Naive B cell (primary cell): ENCODE results near the gene HYAL1. TPM values are rescaled to one million over a fixed set of nuclear protein-coding genes. Genes with fewer than 3 reads are reported as not detected.
A peak's percentile ranks its signal among the peaks of the same experiment; 100 is the strongest.
"Not testable (repeated sequence)": the region's sequence is repeated elsewhere in the genome, so short reads cannot be mapped to it uniquely, and the experiment has no call there.

ENCODE experiments used
- ATAC-seq, 2 donors: fragments of 150-1000 bp; cut with Tn5 transposase; 2 replicates each; pipeline ENCODE4 v1.10.0; 2021; ENCODE audit warnings: low read depth in 2 of 2, mild to moderate bottlenecking in 2 of 2, moderate library complexity in 2 of 2
- DNase-seq: peaks from one replicate; pipeline ENCODE4 v3.0.0; 2022
- H3K27ac Mint-ChIP-seq, 6 donors: one replicate each; pipeline ENCODE4 v1.8.0; 2020 to 2022; ENCODE audit warnings: mild to moderate bottlenecking in 6 of 6, mixed read lengths in 6 of 6, moderate library complexity in 5 of 6, inconsistent platforms in 2 of 6
- H3K27me3 Mint-ChIP-seq, 3 donors: one replicate each; pipeline ENCODE4 v1.8.0; 2021 to 2022; ENCODE audit warnings: mixed read lengths in 3 of 3, mild to moderate bottlenecking in 1 of 3
- H3K36me3 Mint-ChIP-seq, 2 donors: one replicate each; pipeline ENCODE4 v1.8.0; 2020 to 2022; ENCODE audit warnings: mixed read lengths in 2 of 2, inconsistent platforms in 1 of 2, mild to moderate bottlenecking in 1 of 2
- H3K4me1 Mint-ChIP-seq, 3 donors: one replicate each; pipeline ENCODE4 v1.8.0; 2020 to 2022; ENCODE audit warnings: mixed read lengths in 3 of 3, inconsistent platforms in 1 of 3, mild to moderate bottlenecking in 1 of 3, moderate library complexity in 1 of 3
- H3K4me3 Mint-ChIP-seq, 8 donors: one replicate each; pipeline ENCODE4 v1.8.0; 2020 to 2022; ENCODE audit warnings: mild to moderate bottlenecking in 8 of 8, mixed read lengths in 8 of 8, moderate library complexity in 8 of 8, inconsistent platforms in 2 of 8
- H3K9me3 Mint-ChIP-seq, 7 donors: one replicate each; pipeline ENCODE4 v1.8.0; 2020 to 2022; ENCODE audit warnings: mixed read lengths in 7 of 7, mild to moderate bottlenecking in 5 of 7, inconsistent platforms in 2 of 7, moderate library complexity in 1 of 7
- polyA plus RNA-seq, 6 donors: library from polyadenylated mRNA; unstranded; fragments of 300-500 nt; fragmentation: Illumina TruSeq; gene quantifications; one replicate each; pipeline ENCODE4 v1.2.3, GENCODE V29; 2021; ENCODE audit warnings: low read depth in 6 of 6

Gene HYAL1
- polyA plus RNA-seq, 6 donors from 2014 or later = 0.12 to 0.32 (median 0.15) TPM; not detected in 3

DNA sequence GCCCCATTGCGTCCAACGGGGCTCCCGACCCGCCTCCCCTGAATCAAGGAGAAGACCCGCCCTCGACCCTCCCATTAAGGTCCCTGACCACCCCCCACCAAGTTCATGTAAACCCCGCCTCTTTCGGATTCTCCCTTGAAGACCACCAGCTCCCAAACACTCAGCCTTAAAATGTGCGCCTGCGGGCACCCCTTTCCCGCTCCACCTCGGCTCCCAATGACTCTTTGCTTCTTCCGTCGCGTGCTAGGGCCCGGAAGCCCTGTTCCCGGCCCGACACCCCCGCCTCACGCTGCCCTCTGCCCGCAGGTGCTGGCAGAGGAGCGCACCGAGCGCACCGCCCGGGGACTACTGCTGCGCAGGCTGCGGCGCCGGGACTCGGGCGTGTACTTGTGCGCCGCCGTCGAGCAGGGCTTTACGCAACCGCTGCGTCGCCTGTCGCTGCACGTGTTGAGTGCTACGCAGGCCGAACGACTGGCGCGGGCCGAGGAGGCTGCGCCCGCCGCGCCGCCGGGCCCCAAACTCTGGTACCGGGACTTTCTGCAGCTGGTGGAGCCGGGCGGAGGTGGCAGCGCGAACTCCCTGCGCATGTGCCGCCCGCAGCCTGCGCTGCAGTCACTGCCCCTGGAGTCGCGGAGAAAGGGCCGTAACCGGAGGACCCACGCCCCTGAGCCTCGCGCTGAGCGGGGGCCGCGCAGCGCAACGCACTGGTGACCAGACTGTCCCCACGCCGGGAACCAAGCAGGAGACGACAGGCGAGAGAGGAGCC is 27.2 kb downstream of the HYAL1 start:
- DNase-seq = no peak
- no peaks in the 10 kb centered on the region for H3K36me3 Mint-ChIP-seq
- peaks cover 19 to 29% (median 25%) of the 10 kb centered on the region in 3 donors for H3K4me1 Mint-ChIP-seq
- no peaks in the 10 kb centered on the region for H3K9me3 Mint-ChIP-seq
- ATAC-seq = peak in 1 of 2 donors; percentile 10
- peak overlapping the region in 6 of 8 donors; percentile 26 to 69 (median 50) for H3K4me3 Mint-ChIP-seq
- H3K27me3 Mint-ChIP-seq = peaks cover 35 to 55% (median 41%) of the 10 kb centered on the region in 3 donors
- H3K27ac Mint-ChIP-seq = peak overlapping the region in 1 of 6 donors; percentile 59

DNA sequence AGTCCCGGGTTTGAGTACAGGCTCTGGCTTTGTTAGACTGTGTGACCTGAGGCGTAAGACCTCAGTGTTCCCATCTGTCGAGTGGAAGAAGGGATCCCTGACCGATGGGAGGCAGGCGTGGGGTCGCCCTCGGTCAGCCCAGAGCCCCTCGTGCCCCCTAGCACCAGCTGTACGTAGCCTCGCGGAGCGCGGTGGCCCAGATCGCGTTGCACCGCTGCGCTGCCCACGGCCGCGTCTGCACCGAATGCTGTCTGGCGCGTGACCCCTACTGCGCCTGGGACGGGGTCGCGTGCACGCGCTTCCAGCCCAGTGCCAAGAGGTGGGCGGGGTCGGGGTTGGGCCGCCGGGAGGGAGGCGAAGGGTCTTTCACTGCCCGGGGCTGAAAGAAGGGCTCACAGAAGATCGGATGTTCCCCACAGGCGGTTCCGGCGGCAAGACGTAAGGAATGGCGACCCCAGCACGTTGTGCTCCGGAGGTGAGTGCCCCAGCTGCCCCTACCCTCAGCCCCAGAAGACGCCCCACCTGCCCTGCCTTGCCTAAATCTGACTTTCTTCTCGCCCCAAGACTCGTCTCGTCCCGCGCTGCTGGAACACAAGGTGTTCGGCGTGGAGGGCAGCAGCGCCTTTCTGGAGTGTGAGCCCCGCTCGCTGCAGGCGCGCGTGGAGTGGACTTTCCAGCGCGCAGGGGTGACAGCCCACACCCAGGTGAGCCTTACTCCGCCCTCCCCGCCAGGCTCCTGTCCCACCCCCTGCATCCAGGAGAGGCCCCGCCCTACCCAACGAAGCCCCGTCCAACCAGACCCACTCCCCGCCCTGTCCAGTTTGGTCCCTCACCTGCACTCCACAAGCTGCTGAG is 28.0 kb downstream of the HYAL1 start:
- peaks cover 19 to 29% (median 25%) of the 10 kb centered on the region in 3 donors for H3K4me1 Mint-ChIP-seq
- ATAC-seq (no peak), DNase-seq (no peak)
- no peaks in the 10 kb centered on the region for H3K9me3 Mint-ChIP-seq
- H3K4me3 Mint-ChIP-seq = peak overlapping the region in 6 of 8 donors; percentile 26 to 69 (median 50)
- peaks cover 35 to 57% (median 41%) of the 10 kb centered on the region in 3 donors for H3K27me3 Mint-ChIP-seq
- no peaks in the 10 kb centered on the region for H3K36me3 Mint-ChIP-seq
- H3K27ac Mint-ChIP-seq = peak overlapping the region in 3 of 6 donors; percentile 7 to 59 (median 52)

DNA sequence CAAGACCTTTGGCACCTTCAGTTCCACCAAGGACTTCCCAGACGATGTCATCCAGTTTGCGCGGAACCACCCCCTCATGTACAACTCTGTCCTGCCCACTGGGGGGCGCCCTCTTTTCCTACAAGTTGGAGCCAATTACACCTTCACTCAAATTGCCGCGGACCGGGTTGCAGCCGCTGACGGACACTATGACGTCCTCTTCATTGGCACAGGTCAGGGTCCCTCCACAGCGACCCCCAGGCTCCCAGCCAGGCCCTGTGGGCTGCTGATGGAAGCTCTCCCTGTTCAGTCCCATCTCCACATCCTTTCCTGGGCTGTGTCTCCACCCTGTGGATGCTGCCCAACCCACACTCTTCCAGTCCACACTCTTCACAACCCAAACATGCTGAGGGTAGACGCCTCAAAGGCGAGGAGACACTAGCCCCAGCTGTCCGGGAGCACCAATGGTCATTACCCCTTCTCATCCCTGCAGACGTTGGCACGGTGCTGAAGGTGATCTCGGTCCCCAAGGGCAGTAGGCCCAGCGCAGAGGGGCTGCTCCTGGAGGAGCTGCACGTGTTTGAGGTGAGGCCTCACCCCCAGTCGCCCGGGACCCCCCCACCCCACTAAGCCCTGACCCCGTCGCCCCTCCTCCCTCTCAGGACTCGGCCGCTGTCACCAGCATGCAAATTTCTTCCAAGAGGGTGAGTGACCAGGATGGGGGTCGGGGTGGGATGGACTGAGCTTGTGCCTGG is 28.8 kb downstream of the HYAL1 start:
- peaks cover 35 to 59% (median 41%) of the 10 kb centered on the region in 3 donors for H3K27me3 Mint-ChIP-seq
- H3K4me3 Mint-ChIP-seq = peak overlapping the region in 7 of 8 donors; percentile 29 to 91 (median 65)
- H3K4me1 Mint-ChIP-seq = peaks cover 19 to 29% (median 25%) of the 10 kb centered on the region in 3 donors
- H3K27ac Mint-ChIP-seq = peak overlapping the region; percentile 40 to 95 (median 78)
- ATAC-seq (peak; percentile 20 to 32), DNase-seq (peak; percentile 67)
- no peaks in the 10 kb centered on the region for H3K9me3 Mint-ChIP-seq
- H3K36me3 Mint-ChIP-seq = no peaks in the 10 kb centered on the region

DNA sequence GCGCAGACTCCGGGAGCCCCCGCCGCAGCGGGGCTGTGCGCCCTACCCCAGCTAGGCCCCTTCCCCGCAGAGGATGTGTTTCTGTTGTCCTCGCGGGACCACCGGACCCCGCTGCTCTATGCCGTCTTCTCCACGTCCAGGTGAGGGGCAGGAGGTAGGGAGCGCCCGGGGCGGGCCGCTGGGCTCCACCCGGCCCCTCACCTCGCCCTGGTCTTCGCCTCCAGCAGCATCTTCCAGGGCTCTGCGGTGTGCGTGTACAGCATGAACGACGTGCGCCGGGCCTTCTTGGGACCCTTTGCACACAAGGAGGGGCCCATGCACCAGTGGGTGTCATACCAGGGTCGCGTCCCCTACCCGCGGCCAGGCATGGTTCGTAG is 29.7 kb downstream of the HYAL1 start:
- Mint-ChIP-seq H3K27ac (no peak overlapping the region), H3K4me1 (peaks cover 19 to 29% (median 25%) of the 10 kb centered on the region in 3 donors), H3K27me3 (peaks cover 35 to 65% (median 41%) of the 10 kb centered on the region in 3 donors), H3K9me3 (no peaks in the 10 kb centered on the region), H3K36me3 (no peaks in the 10 kb centered on the region), H3K4me3 (peak overlapping the region in 1 of 8 donors; percentile 65)
- DNase-seq (no peak), ATAC-seq (no peak)

DNA sequence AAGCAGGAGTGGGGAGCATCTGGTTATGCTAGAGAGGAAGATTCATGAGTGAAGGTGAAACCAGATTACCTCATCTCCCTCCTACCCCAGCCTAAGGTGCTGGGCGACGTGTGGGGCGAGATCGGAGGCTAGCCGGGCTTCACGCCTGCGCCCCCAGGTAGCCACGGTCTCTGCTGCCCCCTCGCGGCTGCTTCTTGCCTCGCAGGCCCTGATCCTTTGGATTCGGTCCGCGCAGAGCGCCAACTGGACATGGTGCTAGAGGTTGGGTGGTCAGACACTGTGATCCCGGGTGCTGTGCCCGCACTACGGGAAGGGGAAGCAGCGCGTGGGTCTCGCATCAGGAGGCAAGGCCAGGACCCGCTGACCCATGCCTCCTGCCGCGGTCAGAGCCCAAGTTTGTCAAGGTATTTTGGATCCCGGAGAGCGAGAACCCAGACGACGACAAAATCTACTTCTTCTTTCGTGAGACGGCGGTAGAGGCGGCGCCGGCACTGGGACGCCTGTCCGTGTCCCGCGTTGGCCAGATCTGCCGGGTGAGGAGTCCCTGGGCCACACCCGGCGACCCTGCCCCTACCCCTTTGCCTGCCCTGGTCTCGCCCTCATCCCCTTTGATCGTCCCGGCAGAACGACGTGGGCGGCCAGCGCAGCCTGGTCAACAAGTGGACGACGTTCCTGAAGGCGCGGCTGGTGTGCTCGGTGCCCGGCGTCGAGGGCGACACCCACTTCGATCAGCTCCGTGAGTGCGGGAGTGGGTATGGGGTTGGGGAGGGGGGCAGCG is 30.3 kb downstream of the HYAL1 start:
- Mint-ChIP-seq H3K27me3 (peaks cover 36 to 67% (median 37%) of the 10 kb centered on the region in 3 donors), H3K4me1 (peaks cover 19 to 29% (median 25%) of the 10 kb centered on the region in 3 donors)

DNA sequence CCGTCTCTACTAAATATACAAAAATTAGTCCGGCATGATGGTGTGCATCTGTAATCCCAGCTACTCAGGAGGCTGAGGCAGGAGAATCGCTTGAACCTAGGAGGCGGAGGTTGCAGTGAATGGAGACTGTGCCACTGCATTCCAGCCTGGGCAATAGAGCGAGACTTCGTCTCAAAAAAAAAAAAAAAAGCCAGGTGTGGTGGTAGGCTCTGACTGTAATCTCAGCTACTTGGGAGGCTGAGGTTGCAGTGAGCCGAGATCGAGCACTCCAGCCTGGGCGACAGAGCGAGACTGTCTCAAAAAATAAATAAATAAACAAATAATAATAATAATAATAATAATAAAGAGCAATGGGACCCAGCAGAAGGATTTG is 30.9 kb downstream of the HYAL1 start:
- not testable (repeated sequence) for ATAC-seq, H3K9me3 Mint-ChIP-seq, DNase-seq, H3K36me3 Mint-ChIP-seq
- Mint-ChIP-seq H3K27me3 (peaks cover 31 to 61% (median 32%) of the 10 kb centered on the region in 3 donors), H3K4me3 (peak overlapping the region in 2 of 8 donors; percentile 56 to 84), H3K27ac (peak overlapping the region in 1 of 6 donors; percentile 84), H3K4me1 (peaks cover 19 to 29% (median 25%) of the 10 kb centered on the region in 3 donors)

More for the DNA sequence above, 30.3 kb downstream of the HYAL1 start:
- Mint-ChIP-seq H3K9me3 (no peaks in the 10 kb centered on the region), H3K36me3 (no peaks in the 10 kb centered on the region), H3K27ac (peak overlapping the region; percentile 67 to 92 (median 87)), H3K4me3 (peak overlapping the region; percentile 56 to 87 (median 80))
- peak; percentile 88 to 91 for ATAC-seq
- peak; percentile 83 for DNase-seq

DNA sequence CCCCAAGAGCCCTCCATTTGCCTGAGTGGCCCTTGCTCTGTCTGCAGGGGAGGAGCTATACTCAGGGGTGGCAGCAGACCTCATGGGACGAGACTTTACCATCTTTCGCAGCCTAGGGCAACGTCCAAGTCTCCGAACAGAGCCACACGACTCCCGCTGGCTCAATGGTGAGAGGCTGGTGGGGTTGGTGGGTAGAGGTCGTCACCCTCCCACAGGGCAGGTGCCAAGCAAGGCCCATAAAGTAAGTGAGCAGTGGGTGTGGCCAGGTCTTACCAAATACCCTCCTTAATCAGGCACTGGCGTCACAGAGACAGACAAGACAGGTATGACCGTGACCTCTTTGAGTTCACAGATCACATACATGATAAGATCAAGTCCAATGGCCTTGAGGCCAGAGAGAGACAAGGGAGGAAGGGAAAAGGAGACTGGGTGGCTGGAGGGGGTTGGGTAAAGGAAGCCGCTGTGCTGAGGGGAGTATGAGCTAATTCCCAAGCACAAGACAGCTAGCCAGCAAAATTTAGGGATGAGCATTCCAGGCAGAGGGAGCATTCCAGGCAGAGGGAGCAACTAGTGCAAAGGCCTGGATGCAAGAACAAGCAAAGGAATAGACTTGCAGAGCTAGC is 31.9 kb downstream of the HYAL1 start:
- Mint-ChIP-seq H3K27me3 (peaks cover 31 to 63% (median 31%) of the 10 kb centered on the region in 3 donors), H3K4me1 (peaks cover 19 to 29% (median 25%) of the 10 kb centered on the region in 3 donors), H3K36me3 (no peaks in the 10 kb centered on the region), H3K27ac (no peak overlapping the region), H3K9me3 (no peaks in the 10 kb centered on the region), H3K4me3 (peak overlapping the region in 1 of 8 donors; percentile 15)
- DNase-seq (no peak), ATAC-seq (no peak)

DNA sequence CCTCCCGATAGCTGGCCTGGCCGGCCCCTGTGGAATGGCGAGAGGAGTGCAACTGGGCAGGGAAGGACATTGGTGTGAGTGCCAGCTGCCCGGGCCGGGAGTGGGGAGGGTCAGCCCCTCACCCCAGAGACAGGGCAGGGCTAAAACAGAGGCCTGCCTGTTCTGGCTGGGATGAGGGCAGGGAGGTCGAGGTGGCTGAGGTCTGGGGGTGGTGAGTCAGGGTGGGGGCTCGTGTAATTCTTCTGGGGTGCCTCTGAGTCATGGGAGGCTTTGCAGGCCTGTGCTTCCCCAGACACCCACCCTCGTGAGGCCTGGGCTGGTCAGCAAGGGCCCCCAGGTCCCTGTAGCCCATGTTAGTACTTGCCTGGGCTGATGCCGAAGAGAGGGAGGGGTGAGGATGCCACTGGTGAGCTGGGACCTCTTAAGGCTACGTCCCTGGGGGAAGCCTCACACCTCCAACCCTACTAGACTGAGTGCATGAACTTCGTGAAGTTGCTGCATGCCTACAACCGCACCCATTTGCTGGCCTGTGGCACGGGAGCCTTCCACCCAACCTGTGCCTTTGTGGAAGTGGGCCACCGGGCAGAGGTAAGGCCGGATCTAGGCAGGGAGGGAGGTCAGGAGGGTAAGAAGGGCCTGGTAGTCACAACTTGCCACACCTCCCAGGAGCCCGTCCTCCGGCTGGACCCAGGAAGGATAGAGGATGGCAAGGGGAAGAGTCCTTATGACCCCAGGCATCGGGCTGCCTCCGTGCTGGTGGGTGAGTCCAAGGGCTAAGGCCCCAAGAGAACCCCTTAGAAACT is 32.8 kb downstream of the HYAL1 start:
- no peak for ATAC-seq
- H3K27ac Mint-ChIP-seq = no peak overlapping the region
- peaks cover 27 to 63% (median 30%) of the 10 kb centered on the region in 3 donors for H3K27me3 Mint-ChIP-seq
- H3K4me1 Mint-ChIP-seq = peaks cover 14 to 22% (median 22%) of the 10 kb centered on the region in 3 donors
- no peak for DNase-seq
- no peak overlapping the region for H3K4me3 Mint-ChIP-seq
- no peaks in the 10 kb centered on the region for H3K9me3 Mint-ChIP-seq
- H3K36me3 Mint-ChIP-seq = no peaks in the 10 kb centered on the region

DNA sequence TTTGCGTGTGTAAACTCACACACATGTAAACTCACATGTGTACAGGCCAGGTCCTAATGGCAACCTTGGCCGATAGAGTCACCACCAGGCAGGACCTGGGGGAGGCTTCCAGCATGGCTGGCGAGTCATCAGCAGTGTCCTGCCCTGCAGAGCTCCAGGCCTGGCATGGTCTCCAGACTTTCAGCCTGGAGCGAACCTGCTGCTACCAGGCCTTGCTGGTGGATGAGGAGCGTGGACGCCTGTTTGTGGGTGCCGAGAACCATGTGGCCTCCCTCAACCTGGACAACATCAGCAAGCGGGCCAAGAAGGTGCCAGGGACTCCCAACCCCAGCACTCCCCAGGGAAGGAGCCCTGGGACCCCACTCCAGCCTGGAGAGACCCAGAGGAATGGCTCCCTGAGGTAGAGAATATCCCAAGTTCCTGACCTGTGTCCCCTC is 33.4 kb downstream of the HYAL1 start:
- Mint-ChIP-seq H3K4me3 (no peak overlapping the region), H3K36me3 (no peaks in the 10 kb centered on the region), H3K27me3 (peaks cover 21 to 59% (median 27%) of the 10 kb centered on the region in 3 donors), H3K4me1 (peaks cover 11 to 17% (median 15%) of the 10 kb centered on the region in 3 donors), H3K27ac (no peak overlapping the region), H3K9me3 (no peaks in the 10 kb centered on the region)
- DNase-seq = no peak
- ATAC-seq = no peak

DNA sequence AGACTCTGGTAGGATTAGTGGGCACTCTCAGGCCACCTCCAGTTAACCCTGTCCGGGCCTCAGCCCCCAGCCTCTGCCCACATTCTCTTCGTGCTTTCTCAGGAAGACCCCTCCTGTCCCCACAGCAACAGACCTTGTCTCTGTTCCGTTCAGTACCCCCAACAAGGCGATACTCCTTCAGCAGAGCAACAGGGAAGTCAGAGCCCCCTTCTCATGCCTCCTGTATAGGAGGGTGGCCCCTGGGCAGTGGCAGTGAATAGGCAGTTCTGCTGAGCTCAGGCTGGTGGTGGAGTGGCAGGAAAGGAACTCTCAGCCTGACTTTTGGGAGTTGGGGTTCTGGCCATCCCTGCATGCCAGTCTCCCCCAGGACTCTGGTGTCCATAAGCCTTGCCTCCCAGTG is 33.9 kb downstream of the HYAL1 start:
- H3K4me1 Mint-ChIP-seq = peaks cover 9 to 14% (median 11%) of the 10 kb centered on the region in 3 donors
- H3K27me3 Mint-ChIP-seq = peaks cover 18 to 53% (median 21%) of the 10 kb centered on the region in 3 donors
- ATAC-seq (no peak), DNase-seq (no peak)
- no peaks in the 10 kb centered on the region for H3K36me3 Mint-ChIP-seq
- no peak overlapping the region for H3K27ac Mint-ChIP-seq
- H3K4me3 Mint-ChIP-seq = peak overlapping the region in 1 of 8 donors; percentile 56
- no peaks in the 10 kb centered on the region for H3K9me3 Mint-ChIP-seq

DNA sequence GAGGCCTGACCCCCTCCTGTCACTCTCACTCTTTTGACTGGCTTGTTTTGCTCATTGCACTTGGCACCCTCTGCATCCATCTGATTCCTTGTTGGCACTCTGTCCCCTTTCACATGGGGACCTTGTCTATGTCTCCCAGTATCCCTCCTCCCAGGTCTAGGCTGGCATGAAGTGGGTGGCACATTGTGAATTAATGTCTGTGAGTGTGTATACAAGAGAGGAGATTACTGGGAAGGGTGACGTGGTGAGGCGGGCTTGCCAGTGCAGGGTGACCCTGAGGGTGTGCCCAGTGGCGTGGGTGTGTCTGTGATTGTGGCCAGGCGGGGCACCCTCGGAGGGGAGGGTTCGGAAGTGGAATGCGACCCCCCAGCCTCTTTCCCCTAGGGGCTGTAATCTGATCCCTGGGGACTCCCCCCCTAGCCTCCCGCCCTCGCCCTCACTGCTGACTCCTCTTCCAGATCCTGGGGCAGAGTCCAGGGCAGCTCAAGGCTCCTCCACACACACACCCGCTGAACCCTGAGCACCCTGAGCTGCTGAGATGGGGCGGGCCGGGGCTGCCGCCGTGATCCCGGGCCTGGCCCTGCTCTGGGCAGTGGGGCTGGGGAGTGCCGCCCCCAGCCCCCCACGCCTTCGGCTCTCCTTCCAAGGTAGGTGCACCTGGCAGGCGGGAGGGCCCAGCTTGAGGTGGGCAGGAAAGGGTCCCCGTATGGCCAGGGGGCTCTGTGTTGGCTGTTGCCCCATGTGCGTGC is 34.5 kb downstream of the HYAL1 start, which contains the start of gene SEMA3B:
Gene SEMA3B, plus strand, starts transcription at position 445 of the 749 bp plus-strand sequence. Its CDS starts 94 bp downstream, at position 539.
- Mint-ChIP-seq H3K4me1 (peaks cover 4 to 8% (median 6%) of the 10 kb centered on the region in 3 donors), H3K4me3 (peak within 1 kb of the TSS in 1 of 8 donors; percentile 56)

More for the DNA sequence above, 34.5 kb downstream of the HYAL1 start, which contains the start of gene SEMA3B:
- DNase-seq = no peak
- H3K27ac Mint-ChIP-seq = peak within 1 kb of the TSS in 1 of 6 donors; percentile 59
- H3K27me3 Mint-ChIP-seq = peaks cover 13 to 48% (median 16%) of the 10 kb centered on the region in 3 donors
- ATAC-seq = no peak
- H3K36me3 Mint-ChIP-seq = no peaks in the 10 kb centered on the region
- no peaks in the 10 kb centered on the region for H3K9me3 Mint-ChIP-seq
